22Rv1 (cell line): ENCODE data around the gene CREB5.
"Not testable (repeated sequence)": the region's sequence is repeated elsewhere in the genome, so short reads cannot be mapped to it uniquely, and the experiment has no call there.

Experiments
- H3K27ac ChIP-seq: fragments of 450-650 bp; 2 replicates; pipeline ENCODE4 v1.5.1; 2017
- ZFX ChIP-seq: fragments of 450-650 bp; IDR thresholded peaks from 2 replicates; pipeline ENCODE4 v1.6.1; 2017; ENCODE audit warnings: antibody characterized with exemption, borderline replicate concordance
- TF ChIP-seq, protein P1 (sequence below): fragments of 450-650 bp; IDR thresholded peaks from 2 replicates; pipeline ENCODE4 v1.5.1; 2017; ENCODE audit warnings: mild to moderate bottlenecking

CREB5 gene

GRCh38 chr7:28547115-28547514 lies 134.8 kb downstream of the CREB5 start:
- no peak overlapping the region for H3K27ac ChIP-seq
- no peak for TF ChIP-seq ZFX
- TF ChIP-seq, protein P1, sequence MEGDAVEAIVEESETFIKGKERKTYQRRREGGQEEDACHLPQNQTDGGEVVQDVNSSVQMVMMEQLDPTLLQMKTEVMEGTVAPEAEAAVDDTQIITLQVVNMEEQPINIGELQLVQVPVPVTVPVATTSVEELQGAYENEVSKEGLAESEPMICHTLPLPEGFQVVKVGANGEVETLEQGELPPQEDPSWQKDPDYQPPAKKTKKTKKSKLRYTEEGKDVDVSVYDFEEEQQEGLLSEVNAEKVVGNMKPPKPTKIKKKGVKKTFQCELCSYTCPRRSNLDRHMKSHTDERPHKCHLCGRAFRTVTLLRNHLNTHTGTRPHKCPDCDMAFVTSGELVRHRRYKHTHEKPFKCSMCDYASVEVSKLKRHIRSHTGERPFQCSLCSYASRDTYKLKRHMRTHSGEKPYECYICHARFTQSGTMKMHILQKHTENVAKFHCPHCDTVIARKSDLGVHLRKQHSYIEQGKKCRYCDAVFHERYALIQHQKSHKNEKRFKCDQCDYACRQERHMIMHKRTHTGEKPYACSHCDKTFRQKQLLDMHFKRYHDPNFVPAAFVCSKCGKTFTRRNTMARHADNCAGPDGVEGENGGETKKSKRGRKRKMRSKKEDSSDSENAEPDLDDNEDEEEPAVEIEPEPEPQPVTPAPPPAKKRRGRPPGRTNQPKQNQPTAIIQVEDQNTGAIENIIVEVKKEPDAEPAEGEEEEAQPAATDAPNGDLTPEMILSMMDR: no peak

GRCh38 chr7:28548416-28548815 lies 136.1 kb downstream of the CREB5 start:
- no peak for TF ChIP-seq ZFX
- TF ChIP-seq, protein P1: no peak

DNA sequence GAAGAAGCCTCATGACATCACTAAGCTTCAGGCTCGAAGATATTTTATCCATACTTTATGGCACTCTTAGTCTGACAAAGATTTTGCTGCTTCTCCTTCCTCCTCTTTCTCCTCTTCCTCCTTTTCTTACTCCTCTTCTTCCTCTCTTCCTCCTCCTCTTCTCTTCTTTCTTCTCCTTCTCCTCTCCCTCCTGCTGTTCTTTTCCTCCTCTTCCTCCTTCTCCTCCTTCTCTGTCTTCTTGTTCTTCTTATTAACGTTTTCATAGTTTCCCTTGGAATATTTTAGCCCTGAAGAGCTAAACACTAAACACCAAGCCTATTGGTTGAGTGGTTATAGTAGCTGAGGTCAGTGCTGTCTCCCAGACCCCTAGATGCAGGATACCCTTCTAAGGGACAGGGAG lies 137.7 kb downstream of the CREB5 start:
- TF ChIP-seq ZFX: no peak
- TF ChIP-seq, protein P1: no peak
- H3K27ac ChIP-seq: no peak overlapping the region

More at GRCh38 chr7:28548416-28548815, 136.1 kb downstream of the CREB5 start:
- H3K27ac ChIP-seq: no peak overlapping the region

GRCh38 chr7:28550580-28551186 lies 138.4 kb downstream of the CREB5 start:
- TF ChIP-seq, protein P1: no peak
- TF ChIP-seq ZFX: no peak
- H3K27ac ChIP-seq: no peak overlapping the region

DNA sequence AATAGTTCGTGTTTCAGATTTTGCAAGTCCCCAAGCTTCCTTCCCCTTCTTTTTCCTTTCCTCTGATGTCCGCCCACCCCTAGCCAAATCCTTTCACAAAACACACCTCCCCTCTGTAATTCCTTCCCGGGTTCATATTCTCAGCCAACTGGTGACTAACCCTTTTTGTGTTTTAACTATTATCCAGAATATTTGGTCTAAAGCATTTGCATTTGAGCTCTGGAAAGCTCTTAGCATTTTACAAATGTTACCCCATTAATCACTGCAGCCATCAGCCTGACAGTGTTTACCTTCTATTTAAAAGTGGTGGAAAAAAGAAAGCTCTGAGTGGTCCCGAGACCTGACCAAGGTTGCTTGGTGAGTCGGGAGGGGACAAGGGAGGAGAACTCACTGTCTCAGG lies 139.0 kb downstream of the CREB5 start:
- H3K27ac ChIP-seq: no peak overlapping the region

DNA sequence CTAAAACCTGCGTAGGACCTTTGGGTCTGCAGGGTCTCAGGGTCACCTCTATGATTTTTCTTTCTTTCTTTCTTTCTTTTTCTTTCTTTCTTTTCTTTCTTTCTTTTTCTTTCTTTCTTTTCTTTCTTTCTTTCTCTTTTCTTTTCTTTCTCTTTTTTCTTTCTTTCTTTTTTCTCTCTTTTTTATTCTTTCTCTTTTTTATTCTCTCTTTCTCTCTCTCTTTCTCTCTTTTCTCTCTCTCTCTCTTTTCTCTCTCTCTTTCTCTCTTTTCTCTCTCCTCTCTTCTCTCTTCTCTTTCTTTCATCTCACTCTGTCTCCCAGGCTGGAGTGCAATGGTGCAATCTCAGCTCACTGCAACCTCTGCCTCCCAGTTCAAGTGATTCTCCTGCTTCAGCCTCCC lies 139.4 kb downstream of the CREB5 start:
- not testable (repeated sequence) for H3K27ac ChIP-seq

More for the DNA sequence above, 139.0 kb downstream of the CREB5 start:
- no peak for TF ChIP-seq ZFX
- TF ChIP-seq, protein P1: no peak

DNA sequence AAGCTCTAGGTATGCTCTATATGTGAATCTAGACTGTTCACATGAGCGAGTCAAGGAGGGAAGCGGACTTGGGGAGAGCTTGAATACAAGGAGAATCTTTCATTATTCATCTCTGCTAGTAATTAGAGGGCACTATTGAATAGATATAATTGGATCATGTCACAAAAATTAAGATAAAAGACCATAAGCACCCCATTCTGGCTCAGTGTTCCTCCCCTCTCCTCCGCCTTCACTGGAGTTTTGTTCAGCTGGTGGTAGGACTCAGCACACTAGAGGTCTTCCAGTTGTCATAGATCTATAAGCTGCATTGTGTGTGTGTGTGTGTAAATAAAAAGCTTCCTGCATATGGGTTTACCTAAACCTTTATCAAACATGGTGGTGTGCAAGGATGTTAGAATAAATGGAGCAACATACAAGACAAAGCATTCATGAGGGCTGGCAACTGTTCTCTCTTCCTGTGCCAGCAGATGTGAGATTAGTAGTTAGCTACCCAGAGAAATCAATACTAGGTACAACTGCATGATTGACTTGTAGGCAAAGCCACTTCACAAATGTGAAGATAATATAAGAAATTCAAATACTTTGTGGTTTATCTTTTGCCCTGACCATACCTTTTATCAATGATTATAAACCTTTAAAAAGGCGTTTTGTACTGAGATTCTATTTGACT lies 142.6 kb downstream of the CREB5 start:
- no peak overlapping the region for H3K27ac ChIP-seq
- no peak for TF ChIP-seq ZFX
- TF ChIP-seq, protein P1: no peak

DNA sequence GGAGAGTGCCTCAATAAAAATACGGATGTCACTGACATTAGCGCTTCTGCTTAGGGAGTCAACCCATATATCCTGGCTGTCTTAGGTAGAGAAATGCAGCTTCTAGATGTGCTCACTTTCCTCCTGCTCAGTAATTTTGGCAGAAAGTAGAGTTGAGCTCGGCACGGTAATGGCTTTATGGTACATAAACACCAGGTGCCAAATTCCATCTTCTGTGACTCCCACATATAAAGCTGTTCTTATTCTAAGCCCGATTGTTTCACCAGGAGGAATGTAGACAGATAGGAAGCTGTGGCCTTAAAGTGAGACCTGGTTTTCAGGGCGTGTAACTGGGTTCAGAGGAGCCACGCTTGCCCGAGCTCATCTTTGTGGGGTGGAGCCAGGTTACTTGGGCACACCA lies 143.7 kb downstream of the CREB5 start:
- H3K27ac ChIP-seq: no peak overlapping the region
- TF ChIP-seq, protein P1: no peak
- no peak for TF ChIP-seq ZFX
